Ishikawa (cell line): ENCODE data around the gene BFSP1.
A peak's percentile ranks its signal among the peaks of the same experiment; 100 is the strongest.

ENCODE experiments used
- CEBPB ChIP-seq: IDR thresholded peaks from 2 replicates; pipeline ENCODE4 v1.6.1; 2012
- CREB1 ChIP-seq: IDR thresholded peaks from 2 replicates; pipeline ENCODE4 v1.6.1; 2012; ENCODE audit warnings: low read depth
- EGR1 ChIP-seq: IDR thresholded peaks from 2 replicates; pipeline ENCODE4 v1.6.1; 2012
- EP300 ChIP-seq: IDR thresholded peaks from 2 replicates; pipeline ENCODE4 v1.6.1; 2012; ENCODE audit warnings: borderline replicate concordance
- FOXM1 ChIP-seq: IDR thresholded peaks from 2 replicates; pipeline ENCODE4 v1.6.1; 2012; ENCODE audit warnings: low read depth, borderline replicate concordance
- MAX ChIP-seq: IDR thresholded peaks from 2 replicates; pipeline ENCODE4 v1.6.1; 2012
- NFIC ChIP-seq: IDR thresholded peaks from 2 replicates; pipeline ENCODE4 v1.6.1; 2012
- RAD21 ChIP-seq: IDR thresholded peaks from 2 replicates; pipeline ENCODE4 v1.6.1; 2012; ENCODE audit warnings: low read depth
- REST ChIP-seq: IDR thresholded peaks from 2 replicates; pipeline ENCODE4 v1.6.1; 2012; ENCODE audit warnings: low read depth, mild to moderate bottlenecking
- TAF1 ChIP-seq: IDR thresholded peaks from 2 replicates; pipeline ENCODE4 v1.6.1; 2012; ENCODE audit warnings: low read depth, mild to moderate bottlenecking
- TCF12 ChIP-seq: IDR thresholded peaks from 2 replicates; pipeline ENCODE4 v1.6.1; 2012; ENCODE audit warnings: low read depth
- TEAD4 ChIP-seq: IDR thresholded peaks from 2 replicates; pipeline ENCODE4 v1.6.1; 2012
- USF1 ChIP-seq: IDR thresholded peaks from 2 replicates; pipeline ENCODE4 v1.6.1; 2012
- YY1 ChIP-seq: IDR thresholded peaks from 2 replicates; pipeline ENCODE4 v1.6.1; 2012; ENCODE audit warnings: low read depth
- ZBTB7A ChIP-seq: IDR thresholded peaks from 2 replicates; pipeline ENCODE4 v1.6.1; 2012; ENCODE audit warnings: low read depth

The BFSP1 gene

GRCh38 chr20:17529586-17529985 lies 1.6 kb downstream of the BFSP1 start:
- no peak for TF ChIP-seq EP300

GRCh38 chr20:17525650-17526049 lies 5.5 kb downstream of the BFSP1 start:
- TF ChIP-seq TAF1 = no peak
- TF ChIP-seq REST = no peak
- TF ChIP-seq ZBTB7A = no peak
- peak; percentile 70; the same call in 1 of the 2 replicates for TF ChIP-seq YY1
- TF ChIP-seq USF1 = peak; percentile 98
- no peak for TF ChIP-seq TCF12
- no peak for TF ChIP-seq CEBPB

- TF ChIP-seq TCF12 (no peak), MAX (no peak), REST (no peak), CEBPB (no peak), RAD21 (no peak), TAF1 (no peak), EP300 (no peak), TEAD4 (no peak), YY1 (no peak), EGR1 (no peak)
Measured at GRCh38 chr20:17525132-17525531, 6.0 kb downstream of the BFSP1 start.

- no peak for TF ChIP-seq TEAD4
- no peak for TF ChIP-seq ZBTB7A
- TF ChIP-seq FOXM1 = no peak
- TF ChIP-seq CEBPB = no peak
- no peak for TF ChIP-seq RAD21
- no peak for TF ChIP-seq CREB1
- TF ChIP-seq TAF1 = no peak
- TF ChIP-seq EP300 = no peak
- no peak for TF ChIP-seq NFIC
Measured at GRCh38 chr20:17524560-17524959, 6.6 kb downstream of the BFSP1 start.

GRCh38 chr20:17523326-17523725 lies 7.9 kb downstream of the BFSP1 start:
- TF ChIP-seq TAF1 (no peak), EP300 (no peak), FOXM1 (no peak), NFIC (no peak), USF1 (no peak), RAD21 (no peak), TEAD4 (no peak)

- TF ChIP-seq REST (no peak), FOXM1 (no peak), ZBTB7A (no peak), USF1 (no peak), CREB1 (no peak), RAD21 (no peak), TAF1 (no peak), EP300 (no peak), TCF12 (no peak)
Measured at GRCh38 chr20:17522528-17522927, 8.7 kb downstream of the BFSP1 start.
